Upper lobe of right lung (tissue), 1 donor: ENCODE results near the gene FOXP1. TPM values are rescaled to one million over a fixed set of nuclear protein-coding genes. Genes with fewer than 3 reads are reported as not detected.

ENCODE experiments used
- ATAC-seq: fragments of 200-7000 bp; cut with Tn5 transposase; one replicate; pipeline ENCODE4 v1.9.1; 2020; ENCODE audit warnings: mild to moderate bottlenecking, moderate library complexity
- DNase-seq: peaks from one replicate; pipeline ENCODE4 v3.0.0-alpha.2; 2020
- H3K27ac ChIP-seq: fragments of 200-600 bp; one replicate; pipeline ENCODE4 v1.8.0; 2022
- H3K27me3 ChIP-seq: fragments of 200-600 bp; one replicate; pipeline ENCODE4 v1.8.0; 2022; ENCODE audit warnings: mild to moderate bottlenecking
- H3K36me3 ChIP-seq: fragments of 200-600 bp; one replicate; pipeline ENCODE4 v1.8.0; 2022
- H3K4me1 ChIP-seq: fragments of 200-600 bp; one replicate; pipeline ENCODE4 v1.8.0; 2022
- H3K4me3 ChIP-seq: fragments of 200-600 bp; one replicate; pipeline ENCODE4 v1.8.0; 2022; ENCODE audit warnings: mild to moderate bottlenecking
- H3K9me3 ChIP-seq: fragments of 200-600 bp; one replicate; pipeline ENCODE4 v1.8.0; 2022
- CTCF ChIP-seq: fragments of 200-600 bp; IDR thresholded peaks from one replicate; pipeline ENCODE4 v1.8.0; 2022; ENCODE audit warnings: antibody characterized with exemption
- intact Hi-C: fragments of 100-400 bp; cut with DNase I; formaldehyde crosslinking; loops from one replicate; pipeline ENCODE4 v1.11.0; 2022
- total RNA-seq: library from RNA; stranded (reverse); fragmentation: NEBNext Ultra II Directional; extraction: Animal tissue kit (Norgen Biotek cat#: 25700); gene quantifications from one replicate; pipeline ENCODE4 v1.2.1, GENCODE V29; 2021
- donor health status: DM: no; HTN: yes; CAD: no; lungs with severe emphysema.

FOXP1 gene
- total RNA-seq, 1 donor from 2014 or later, result 140 TPM

DNA sequence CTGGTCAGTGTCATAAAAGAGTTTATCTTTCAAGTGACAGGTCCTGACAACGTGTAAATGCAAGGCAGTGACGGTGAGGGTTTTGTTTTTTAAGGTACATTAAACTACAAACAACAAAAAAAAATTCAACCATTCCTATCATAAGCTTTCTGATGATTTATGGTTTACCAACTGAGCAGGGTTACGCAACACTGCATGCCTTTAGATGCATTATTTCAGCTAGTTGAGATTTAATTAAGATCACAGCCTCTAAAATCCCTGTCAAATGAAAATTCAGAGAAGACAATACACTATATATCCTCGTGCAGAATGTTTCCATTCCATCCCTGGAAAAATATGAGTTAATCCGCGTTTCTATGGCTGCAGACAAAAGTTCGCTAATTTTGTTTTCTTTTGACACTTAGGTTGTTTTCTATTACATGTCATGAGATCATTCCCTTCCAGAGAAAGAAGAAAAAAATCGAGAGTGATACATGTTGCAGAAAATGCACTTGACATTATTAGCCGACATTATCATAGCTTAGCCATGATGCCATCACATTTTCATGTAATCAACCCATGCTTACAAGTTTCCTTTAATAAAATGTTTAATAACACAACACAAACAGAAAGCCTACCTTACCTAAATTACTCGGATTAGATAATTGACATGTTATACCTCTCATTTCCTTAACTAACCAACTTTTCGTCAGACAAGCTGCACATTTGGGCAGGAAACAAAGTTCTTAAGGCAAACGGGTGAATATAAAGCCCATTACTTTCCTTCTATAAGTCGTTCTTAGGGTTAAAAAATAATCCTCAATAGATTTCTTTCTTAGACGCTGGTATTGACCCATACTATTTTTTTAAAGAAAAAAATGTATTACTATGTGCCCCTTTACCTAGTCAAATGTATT lies 521.2 kb downstream of the FOXP1 start:
- H3K36me3 ChIP-seq, result no peaks in the 10 kb centered on the region
- no peak for TF ChIP-seq CTCF
- intact Hi-C loops, result no loop called here
- peak overlapping the region; percentile 66 for H3K4me3 ChIP-seq
- H3K9me3 ChIP-seq, result no peaks in the 10 kb centered on the region
- DNase-seq (no peak), ATAC-seq (no peak)
- H3K4me1 ChIP-seq, result peaks cover 51% of the 10 kb centered on the region
- H3K27ac ChIP-seq, result peak overlapping the region; percentile 88
- H3K27me3 ChIP-seq, result no peaks in the 10 kb centered on the region

- Histone ChIP-seq H3K4me3 (peak overlapping the region; percentile 66), H3K4me1 (peaks cover 50% of the 10 kb centered on the region), H3K36me3 (no peaks in the 10 kb centered on the region), H3K9me3 (no peaks in the 10 kb centered on the region), H3K27me3 (no peaks in the 10 kb centered on the region), H3K27ac (peak overlapping the region; percentile 88)
- no peak for DNase-seq
- TF ChIP-seq CTCF, result no peak
- ATAC-seq, result no peak
- intact Hi-C loops, result no loop called here
These were observed 521.9 kb downstream of the FOXP1 start for GRCh38 chr3:71061581-71061980.

- Histone ChIP-seq H3K36me3 (no peaks in the 10 kb centered on the region), H3K27me3 (no peaks in the 10 kb centered on the region), H3K4me3 (peak overlapping the region; percentile 66), H3K27ac (peak overlapping the region; percentile 88), H3K4me1 (peaks cover 49% of the 10 kb centered on the region), H3K9me3 (no peaks in the 10 kb centered on the region)
- ATAC-seq, result no peak
- intact Hi-C loops, result no loop called here
- no peak for TF ChIP-seq CTCF
- no peak for DNase-seq
These were observed 522.5 kb downstream of the FOXP1 start for GRCh38 chr3:71061037-71061436.

DNA sequence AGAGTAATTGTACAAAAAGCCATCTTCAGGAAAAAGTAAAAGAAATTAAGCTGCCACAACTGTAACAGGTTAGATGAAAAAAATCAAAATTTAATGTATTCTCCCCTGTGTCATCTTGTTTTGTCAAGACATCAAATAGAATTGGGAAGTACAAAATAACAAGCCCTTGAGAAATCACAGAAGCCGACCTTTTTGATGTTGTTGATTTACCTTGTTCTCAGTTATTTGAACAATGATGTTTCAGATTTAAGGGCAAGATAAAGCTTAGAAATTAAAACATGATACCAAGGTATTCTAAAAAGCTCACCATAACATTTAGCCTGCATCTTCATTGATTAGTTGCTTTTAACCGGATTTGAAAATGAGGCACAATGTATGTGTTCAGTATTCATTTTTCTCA lies 523.0 kb downstream of the FOXP1 start:
- ATAC-seq, result no peak
- Histone ChIP-seq H3K4me3 (peak overlapping the region; percentile 66), H3K27me3 (no peaks in the 10 kb centered on the region), H3K27ac (peak overlapping the region; percentile 88), H3K4me1 (peaks cover 49% of the 10 kb centered on the region), H3K9me3 (no peaks in the 10 kb centered on the region), H3K36me3 (no peaks in the 10 kb centered on the region)
- no peak for DNase-seq
- no peak for TF ChIP-seq CTCF
- intact Hi-C loops, result no loop called here

DNA sequence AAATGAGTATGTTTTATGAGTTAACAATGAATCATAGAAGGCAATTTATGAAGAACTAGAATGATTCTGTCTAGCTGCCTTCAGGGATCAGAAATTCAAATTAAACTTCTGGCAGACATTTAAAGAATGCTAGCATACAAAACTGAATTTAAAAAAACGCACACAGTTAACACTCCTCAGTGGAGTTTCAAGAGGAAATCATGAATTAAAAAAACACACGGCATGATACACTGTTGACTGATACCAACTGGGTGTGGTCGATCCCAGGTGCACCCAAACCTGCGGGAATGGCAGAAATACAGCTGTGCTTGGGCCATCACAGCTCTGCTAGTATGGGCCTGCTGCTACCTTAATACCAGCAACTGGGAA lies 526.0 kb downstream of the FOXP1 start:
- no peak for TF ChIP-seq CTCF
- peak overlapping the region; percentile 88 for H3K27ac ChIP-seq
- no peaks in the 10 kb centered on the region for H3K9me3 ChIP-seq
- H3K4me3 ChIP-seq, result no peak overlapping the region
- DNase-seq (no peak), ATAC-seq (peak; percentile 36)
- intact Hi-C loops, result loop anchor here (10.0 kb wide), 1 partner anchor 527 kb away; the partner anchor contains the start of gene FOXP1
- H3K4me1 ChIP-seq, result peaks cover 52% of the 10 kb centered on the region
- peaks cover 12% of the 10 kb centered on the region for H3K36me3 ChIP-seq
- no peaks in the 10 kb centered on the region for H3K27me3 ChIP-seq
